NCI-H1436 treated with DMSO at 0.1 percent for 48 hours (cell line): Measurements from ENCODE around the gene LDB2.

ENCODE experiments used
- DNase-seq: peaks from one replicate; lab custom pipeline; 2025; lab: John Stamatoyannopoulos, UW

The LDB2 gene

GRCh38 chr4:16802044-16802443, 96.4 kb downstream of the LDB2 start:
- DNase-seq, result no peak

GRCh38 chr4:16801356-16801755, 97.1 kb downstream of the LDB2 start:
- no peak for DNase-seq

- DNase-seq, result no peak
These were observed 103.5 kb downstream of the LDB2 start for GRCh38 chr4:16794816-16795445.

- DNase-seq, result no peak
These were observed 107.0 kb downstream of the LDB2 start for GRCh38 chr4:16791460-16791859.

GRCh38 chr4:16790508-16790907, 107.9 kb downstream of the LDB2 start:
- no peak for DNase-seq

GRCh38 chr4:16788868-16789267, 109.6 kb downstream of the LDB2 start:
- DNase-seq, result no peak

- no peak for DNase-seq
These were observed 112.5 kb downstream of the LDB2 start for GRCh38 chr4:16785793-16786527.

GRCh38 chr4:16783119-16783518, 115.3 kb downstream of the LDB2 start:
- DNase-seq, result no peak

GRCh38 chr4:16779028-16779675, 119.3 kb downstream of the LDB2 start:
- no peak for DNase-seq

- no peak for DNase-seq
These were observed 120.7 kb downstream of the LDB2 start for GRCh38 chr4:16777726-16778125.

GRCh38 chr4:16775411-16776154, 122.9 kb downstream of the LDB2 start:
- no peak for DNase-seq

GRCh38 chr4:16772366-16772850, 126.0 kb downstream of the LDB2 start:
- no peak for DNase-seq

- DNase-seq, result no peak
These were observed 127.6 kb downstream of the LDB2 start for GRCh38 chr4:16770710-16771285.

GRCh38 chr4:16767861-16768260, 130.6 kb downstream of the LDB2 start:
- DNase-seq, result no peak

- DNase-seq, result no peak
These were observed 131.2 kb downstream of the LDB2 start for GRCh38 chr4:16767251-16767650.

- DNase-seq, result no peak
These were observed 132.9 kb downstream of the LDB2 start for GRCh38 chr4:16765546-16765945.

- no peak for DNase-seq
These were observed 133.8 kb downstream of the LDB2 start for GRCh38 chr4:16764622-16765021.

GRCh38 chr4:16760617-16761363, 137.7 kb downstream of the LDB2 start:
- DNase-seq, result no peak

- no peak for DNase-seq
These were observed 138.4 kb downstream of the LDB2 start for GRCh38 chr4:16759931-16760582.

- DNase-seq, result no peak
These were observed 139.6 kb downstream of the LDB2 start for GRCh38 chr4:16758816-16759215.

- DNase-seq, result no peak
These were observed 140.2 kb downstream of the LDB2 start for GRCh38 chr4:16758255-16758654.
